PC-3 (cell line): Measurements from ENCODE around the gene BATF3. TPM values are rescaled to one million over a fixed set of nuclear protein-coding genes. Genes with fewer than 3 reads are reported as not detected.
A peak's percentile ranks its signal among the peaks of the same experiment; 100 is the strongest.

Experiments
- ATAC-seq: fragments of 200-7000 bp; cut with Tn5 transposase; 2 replicates; pipeline ENCODE4 v1.9.1; 2020; ENCODE audit warnings: mild to moderate bottlenecking, moderate library complexity
- BruUV-seq: library from RNA; stranded (reverse); fragments of 400-500 nt; replicated peaks from 2 replicates; lab custom pipeline; 2021; lab: Mats Ljungman, UMichigan
- CTCF ChIA-PET: fragments of 300-600 bp; sonication (Branson Sonifier 250); formaldehyde crosslinking; loops from one replicate; lab custom pipeline; 2022; ENCODE audit warnings: antibody characterized with exemption; lab: Charles Lee
- POLR2A ChIA-PET: fragments of 300-600 bp; sonication (Branson Sonifier 250); formaldehyde crosslinking; loops from one replicate; lab custom pipeline; 2022; ENCODE audit warnings: antibody characterized with exemption; ENCODE audit not compliant: unreplicated experiment; lab: Charles Lee
- DNase-seq: peaks from one replicate; pipeline ENCODE4 v3.0.0-alpha.2; 2015
- H2AFZ ChIP-seq: fragments of 300-600 bp; sonication (generic); 2 replicates; pipeline ENCODE4 v1.6.0; 2016; ENCODE audit warnings: antibody characterized with exemption, low read length
- H3F3A ChIP-seq: fragments of 300-600 bp; sonication (generic); one replicate; pipeline ENCODE4 v1.6.0; 2017; ENCODE audit warnings: antibody characterized with exemption, low read length, control low read depth, mild to moderate bottlenecking; ENCODE audit not compliant: unreplicated experiment
- H3K27ac ChIP-seq: fragments of 300-600 bp; sonication (generic); 2 replicates; pipeline ENCODE4 v1.5.1; 2016; ENCODE audit warnings: mild to moderate bottlenecking, low read length
- H3K27me3 ChIP-seq: fragments of 300-600 bp; sonication (generic); 2 replicates; pipeline ENCODE4 v1.6.1; 2016; ENCODE audit warnings: low read length, mixed read lengths
- H3K36me3 ChIP-seq: fragments of 300-600 bp; sonication (generic); 2 replicates; pipeline ENCODE4 v1.6.1; 2016; ENCODE audit warnings: low read depth, mixed run types, low read length, mixed read lengths
- H3K4me1 ChIP-seq: fragments of 300-600 bp; sonication (generic); 2 replicates; pipeline ENCODE4 v1.5.1; 2016; ENCODE audit warnings: low read length; ENCODE audit not compliant: insufficient read depth
- H3K4me2 ChIP-seq: fragments of 300-600 bp; sonication (generic); 2 replicates; pipeline ENCODE4 v1.6.0; 2016; ENCODE audit warnings: low read length
- H3K4me3 ChIP-seq: fragments of 300-600 bp; sonication (generic); 2 replicates; pipeline ENCODE4 v1.5.1; 2016; ENCODE audit warnings: mild to moderate bottlenecking, low read length, mixed read lengths
- H3K79me2 ChIP-seq: fragments of 300-600 bp; sonication (generic); 2 replicates; pipeline ENCODE4 v1.6.1; 2017; ENCODE audit warnings: low read length, mixed read lengths
- H3K9ac ChIP-seq: fragments of 300-600 bp; sonication (generic); 2 replicates; pipeline ENCODE4 v1.6.0; 2016; ENCODE audit warnings: mild to moderate bottlenecking, low read length
- H3K9me2 ChIP-seq: fragments of 300-600 bp; sonication (generic); replicated peaks from 2 replicates; pipeline ENCODE4 v1.6.1; 2016; ENCODE audit warnings: mixed run types, low read length, mixed read lengths
- H3K9me3 ChIP-seq: fragments of 300-600 bp; sonication (generic); 2 replicates; pipeline ENCODE4 v1.6.1; 2016; ENCODE audit warnings: low read length, mixed read lengths
- H4K20me1 ChIP-seq: fragments of 300-600 bp; sonication (generic); 2 replicates; pipeline ENCODE4 v1.6.1; 2016; ENCODE audit warnings: low read length, mixed read lengths
- EZH2 ChIP-seq: fragments of 300-600 bp; sonication (generic); IDR thresholded peaks from one replicate; pipeline ENCODE4 v1.6.1; 2017; ENCODE audit warnings: antibody characterized with exemption, mild to moderate bottlenecking, low read length; ENCODE audit not compliant: unreplicated experiment
- EZH2phosphoT487 ChIP-seq: fragments of 300-600 bp; sonication (generic); IDR thresholded peaks from 2 replicates; pipeline ENCODE4 v1.6.1; 2018; ENCODE audit warnings: mild to moderate bottlenecking, antibody characterized with exemption, low read length, borderline replicate concordance
- intact Hi-C: fragments of 100-400 bp; cut with micrococcal nuclease; formaldehyde crosslinking; loops from 2 replicates; pipeline ENCODE4 v1.9.0; 2023
- total RNA-seq: library from RNA; depleted of rRNA; stranded (reverse); fragments of >200 nt; gene quantifications from 2 replicates; pipeline ENCODE4 v1.2.3, GENCODE V29; 2014
- TF ChIP-seq, protein P1 (sequence below): fragments of 300-600 bp; sonication (generic); conservative IDR thresholded peaks from 2 replicates; pipeline ENCODE4 v1.5.1; 2017; ENCODE audit warnings: antibody characterized with exemption, low read depth, mild to moderate bottlenecking, low read length

The BATF3 gene
- total RNA-seq, 1 experiment from 2014 or later: 4.3 TPM

DNA sequence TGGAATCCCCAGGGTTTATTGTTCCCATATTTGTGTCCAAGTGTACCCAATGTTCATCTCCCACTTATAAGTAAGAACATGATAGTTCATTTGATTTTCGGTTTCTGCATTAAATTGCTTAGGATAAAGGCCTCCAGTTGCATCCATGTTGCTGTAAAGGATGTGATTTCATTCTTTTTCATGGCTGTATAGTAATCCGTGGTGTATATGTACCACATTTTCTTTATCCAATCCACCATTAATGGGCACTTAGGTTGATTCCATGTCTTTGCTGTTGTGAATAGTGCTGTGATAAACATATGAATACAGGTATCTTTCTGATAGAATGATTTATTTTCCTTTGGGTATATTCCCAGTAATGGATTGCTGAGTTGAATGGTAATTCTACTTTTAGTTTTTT, 20.0 kb upstream of the BATF3 start:
- Histone ChIP-seq H3K9me2 (no peaks in the 10 kb centered on the region), H2AFZ (no peak overlapping the region), H4K20me1 (no peaks in the 10 kb centered on the region), H3K4me3 (no peak overlapping the region), H3K36me3 (no peaks in the 10 kb centered on the region), H3K9me3 (no peaks in the 10 kb centered on the region), H3K4me2 (no peak overlapping the region), H3K9ac (no peak overlapping the region), H3K27ac (no peak overlapping the region), H3F3A (peaks cover 5% of the 10 kb centered on the region), H3K27me3 (no peaks in the 10 kb centered on the region), H3K4me1 (peaks cover 17% of the 10 kb centered on the region), H3K79me2 (no peaks in the 10 kb centered on the region)
- intact Hi-C loops: loop anchor here (2.0 to 5.0 kb wide), 3 partner anchors 31 to 112 kb away; partner anchors contain the start of genes ATF3, NSL1 and TATDN3
- CTCF ChIA-PET: no interaction called here
- TF ChIP-seq, protein P1, sequence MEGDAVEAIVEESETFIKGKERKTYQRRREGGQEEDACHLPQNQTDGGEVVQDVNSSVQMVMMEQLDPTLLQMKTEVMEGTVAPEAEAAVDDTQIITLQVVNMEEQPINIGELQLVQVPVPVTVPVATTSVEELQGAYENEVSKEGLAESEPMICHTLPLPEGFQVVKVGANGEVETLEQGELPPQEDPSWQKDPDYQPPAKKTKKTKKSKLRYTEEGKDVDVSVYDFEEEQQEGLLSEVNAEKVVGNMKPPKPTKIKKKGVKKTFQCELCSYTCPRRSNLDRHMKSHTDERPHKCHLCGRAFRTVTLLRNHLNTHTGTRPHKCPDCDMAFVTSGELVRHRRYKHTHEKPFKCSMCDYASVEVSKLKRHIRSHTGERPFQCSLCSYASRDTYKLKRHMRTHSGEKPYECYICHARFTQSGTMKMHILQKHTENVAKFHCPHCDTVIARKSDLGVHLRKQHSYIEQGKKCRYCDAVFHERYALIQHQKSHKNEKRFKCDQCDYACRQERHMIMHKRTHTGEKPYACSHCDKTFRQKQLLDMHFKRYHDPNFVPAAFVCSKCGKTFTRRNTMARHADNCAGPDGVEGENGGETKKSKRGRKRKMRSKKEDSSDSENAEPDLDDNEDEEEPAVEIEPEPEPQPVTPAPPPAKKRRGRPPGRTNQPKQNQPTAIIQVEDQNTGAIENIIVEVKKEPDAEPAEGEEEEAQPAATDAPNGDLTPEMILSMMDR: no peak
- no peak for TF ChIP-seq EZH2
- no peak for TF ChIP-seq EZH2phosphoT487
- POLR2A ChIA-PET: no interaction called here
- ATAC-seq: no peak
- no TSS peak for BruUV-seq
- no peak for DNase-seq

DNA sequence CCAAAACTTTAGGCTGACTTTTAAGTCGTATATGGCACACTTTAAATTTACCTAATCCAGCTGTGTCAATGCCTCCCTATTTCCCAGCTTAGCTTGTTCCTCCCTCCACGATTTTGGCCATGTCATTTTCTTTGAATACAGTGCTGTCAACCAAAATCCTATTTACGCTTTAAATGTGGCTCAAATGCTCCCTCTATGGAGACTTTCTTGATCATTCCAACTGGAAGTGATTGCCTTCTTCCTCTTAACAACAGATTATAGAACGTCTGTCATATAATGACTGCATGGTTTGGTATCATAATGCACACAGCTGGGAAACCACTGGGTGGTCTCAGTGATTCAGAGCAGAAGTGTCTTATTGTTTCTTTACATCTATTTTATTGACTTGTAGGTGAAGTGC, 18.9 kb upstream of the BATF3 start:
- no peak overlapping the region for H3K4me3 ChIP-seq
- no peak overlapping the region for H3K4me2 ChIP-seq
- no peak overlapping the region for H2AFZ ChIP-seq
- H3K9me3 ChIP-seq: no peaks in the 10 kb centered on the region
- BruUV-seq: no TSS peak
- no peaks in the 10 kb centered on the region for H3K9me2 ChIP-seq
- ATAC-seq (no peak), DNase-seq (peak; percentile 64)
- H3K4me1 ChIP-seq: peaks cover 17% of the 10 kb centered on the region
- H3K79me2 ChIP-seq: no peaks in the 10 kb centered on the region
- POLR2A ChIA-PET: interaction anchor here (0.5 kb wide), 1 partner anchor 50 kb away, joined by 3 read pairs; no protein-coding TSS in a partner anchor
- TF ChIP-seq, protein P1: peak; percentile 69
- no peak for TF ChIP-seq EZH2
- no peaks in the 10 kb centered on the region for H4K20me1 ChIP-seq
- H3K9ac ChIP-seq: no peak overlapping the region
- CTCF ChIA-PET: interaction anchor here (0.7 to 1.1 kb wide), 2 partner anchors 31 to 240 kb away, joined by 4 to 6 read pairs; no protein-coding TSS in a partner anchor
- intact Hi-C loops: loop anchor here (1.0 kb wide), 2 partner anchors 53 to 241 kb away; no protein-coding TSS in a partner anchor
- H3K27me3 ChIP-seq: no peaks in the 10 kb centered on the region
- no peaks in the 10 kb centered on the region for H3K36me3 ChIP-seq
- no peak overlapping the region for H3K27ac ChIP-seq
- H3F3A ChIP-seq: peaks cover 5% of the 10 kb centered on the region

DNA sequence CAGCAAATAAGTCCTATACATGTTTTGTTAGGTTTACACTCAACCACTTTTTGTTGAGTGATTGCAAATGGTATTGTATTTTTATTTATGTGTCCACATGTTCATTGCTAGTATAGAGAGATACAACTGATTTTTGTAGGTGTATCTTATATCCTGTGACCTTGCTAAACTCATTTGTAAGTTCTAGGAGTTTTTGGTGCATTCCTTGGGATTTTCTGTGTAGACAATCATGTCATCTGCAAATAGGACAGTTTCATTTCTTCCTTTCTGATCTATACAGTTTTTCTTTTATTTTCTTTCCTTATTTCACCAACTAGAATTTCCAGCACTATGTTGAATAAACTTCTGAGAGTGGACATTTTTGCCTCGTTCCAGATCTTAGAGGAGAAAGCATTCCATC, 16.5 kb upstream of the BATF3 start:
- ATAC-seq: no peak
- no peak overlapping the region for H3K27ac ChIP-seq
- H3K9ac ChIP-seq: no peak overlapping the region
- peaks cover 3% of the 10 kb centered on the region for H3K4me1 ChIP-seq
- TF ChIP-seq, protein P1: no peak
- TF ChIP-seq EZH2phosphoT487 (no peak), EZH2 (no peak)
- no peaks in the 10 kb centered on the region for H3K9me3 ChIP-seq
- no peaks in the 10 kb centered on the region for H4K20me1 ChIP-seq
- BruUV-seq: no TSS peak
- ChIA-PET POLR2A (no interaction called here), CTCF (interaction anchor here (0.6 kb wide), 1 partner anchor 15 kb away, joined by 3 read pairs; no protein-coding TSS in a partner anchor)
- DNase-seq: no peak
- no peak overlapping the region for H2AFZ ChIP-seq
- H3F3A ChIP-seq: no peaks in the 10 kb centered on the region
- no peaks in the 10 kb centered on the region for H3K79me2 ChIP-seq
- H3K36me3 ChIP-seq: no peaks in the 10 kb centered on the region
- H3K4me2 ChIP-seq: no peak overlapping the region
- H3K27me3 ChIP-seq: no peaks in the 10 kb centered on the region
- intact Hi-C loops: loop anchor here (2.0 kb wide), 1 partner anchor 15 kb away; no protein-coding TSS in a partner anchor
- H3K9me2 ChIP-seq: no peaks in the 10 kb centered on the region
- no peak overlapping the region for H3K4me3 ChIP-seq
